Ovary (tissue), 9 donors: ENCODE measurements around the gene GRIK5. TPM values are rescaled to one million over a fixed set of nuclear protein-coding genes. Genes with fewer than 3 reads are reported as not detected.
"Not testable (repeated sequence)": the region's sequence is repeated elsewhere in the genome, so short reads cannot be mapped to it uniquely, and the experiment has no call there.

Experiments
- DNase-seq, 5 donors: peaks; one replicate each; pipeline ENCODE4 v3.0.0-alpha.2; 2019 to 2020
- H3K27ac ChIP-seq, 2 donors: fragments of 200-600 bp; one replicate each; pipeline versions ENCODE4 v1.5.1 to v1.8.0; 2019 to 2022
- H3K27me3 ChIP-seq: fragments of 200-600 bp; one replicate; pipeline ENCODE4 v1.8.0; 2022
- H3K36me3 ChIP-seq: fragments of 200-600 bp; sonication (generic); one replicate; pipeline ENCODE4 v1.5.1; 2019
- H3K4me1 ChIP-seq: one replicate; pipeline ENCODE4 v1.8.1; 2013; ENCODE audit warnings: mild to moderate bottlenecking, moderate library complexity; ENCODE audit not compliant: insufficient read depth
- H3K4me3 ChIP-seq: fragments of 200-600 bp; sonication (generic); one replicate; pipeline ENCODE4 v1.5.1; 2017
- H3K9me3 ChIP-seq, 2 donors: fragments of 200-600 bp in 1 of 2; sonication (generic) in 1 of 2; one replicate each; pipeline versions ENCODE4 v1.5.1 to v1.8.1; 2013 to 2019; ENCODE audit warnings: mild to moderate bottlenecking in 1 of 2, moderate library complexity in 1 of 2
- EP300 ChIP-seq: sonication (generic); formaldehyde crosslinking; IDR thresholded peaks from one replicate; pipeline ENCODE4 v1.6.1; 2017; ENCODE audit warnings: antibody characterized with exemption
- POLR2A ChIP-seq: fragments of 450-650 bp; IDR thresholded peaks from one replicate; pipeline ENCODE4 v1.6.1; 2017; ENCODE audit warnings: antibody characterized with exemption, mild to moderate bottlenecking, moderate library complexity
- WGBS, 3 donors: extraction: QIAGEN DNeasy Blood & Tissue Kit in 1 of 3; methylation state at CpG; one replicate each; pipeline versions ENCODE4 v1.1.5 to v1.1.7; 2013 to 2017; 5-methylcytosine and 5-hydroxymethylcytosine counted together
- intact Hi-C, 4 donors: fragments of 100-400 bp; cut with DNase I; formaldehyde crosslinking; loops; one replicate each; pipeline versions ENCODE4 v1.11.0 to v1.15.1; 2022 to 2023
- polyA plus RNA-seq, 2 donors: library from polyadenylated mRNA; stranded (reverse); fragments of 200-250 nt in 1 of 2; fragments of 350-450 nt in 1 of 2; fragmentation: Illumina TruSeq in 1 of 2; extraction: RNeasy Lipid Tissue Mini Kit (QIAGEN cat#74804) in 1 of 2; gene quantifications; one replicate each; pipeline ENCODE4 v1.2.3, GENCODE V29; 2013 to 2014
- total RNA-seq, 7 donors: library from RNA; depleted of rRNA in 2 of 7; stranded (reverse); fragments of >200 nt in 2 of 7; fragmentation: NEBNext Ultra II Directional in 3 of 7; extraction: Animal tissue kit (Norgen Biotek cat#: 25700) in 3 of 7; gene quantifications; one replicate each; pipeline versions ENCODE4 v1.1.0 to v1.2.4, GENCODE V29; 2016 to 2023
- TF ChIP-seq, protein P1 (sequence below), 3 donors: fragments of 450-650 bp in 2 of 3; fragments of 200-600 bp in 1 of 3; IDR thresholded peaks; one replicate each; pipeline versions ENCODE4 v1.5.1 to v1.8.0; 2016 to 2022; ENCODE audit warnings: antibody characterized with exemption in 3 of 3, mild to moderate bottlenecking in 1 of 3
- donor health status: DM: no; HTN: no; CAD: no; lungs with moderate emphysema.
- donor health status: DM: no; HTN: no; CAD: no.
- donor health status: Bipolar disorder and iron deficiency.
- donor health status: DM: yes; HTN: yes; CAD: no.
- donor health status: DM: no; HTN: no; CAD: no.
- donor health status: DM: yes; HTN: yes; CAD: no.

Gene GRIK5
- total and polyA plus RNA-seq, 9 donors: 1.7 to 16.3 (median 3.7) TPM

DNA sequence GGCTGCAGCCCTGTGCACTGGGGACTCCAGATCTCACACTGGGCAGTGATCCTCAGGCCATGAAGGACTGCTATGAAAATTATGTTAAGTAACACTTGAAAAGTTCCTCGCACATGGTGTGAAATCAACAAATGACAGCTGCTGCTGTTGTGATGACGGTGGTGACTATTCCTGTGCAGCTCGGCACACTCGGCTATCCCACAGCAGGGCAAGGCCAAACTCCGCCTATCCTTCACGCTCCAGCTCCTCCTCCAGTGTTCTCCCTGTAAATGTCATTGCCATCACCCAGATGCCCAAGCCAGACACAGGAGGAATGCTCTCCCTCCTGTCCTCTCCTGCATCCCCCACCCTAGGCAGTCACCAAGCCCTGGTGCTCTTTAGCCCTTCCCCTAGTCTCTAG is 31.3 kb downstream of the GRIK5 start:
- no peak overlapping the region for H3K27ac ChIP-seq
- no peak for DNase-seq
- H3K36me3 ChIP-seq: no peaks in the 10 kb centered on the region
- TF ChIP-seq EP300 (no peak), POLR2A (no peak)
- TF ChIP-seq, protein P1, sequence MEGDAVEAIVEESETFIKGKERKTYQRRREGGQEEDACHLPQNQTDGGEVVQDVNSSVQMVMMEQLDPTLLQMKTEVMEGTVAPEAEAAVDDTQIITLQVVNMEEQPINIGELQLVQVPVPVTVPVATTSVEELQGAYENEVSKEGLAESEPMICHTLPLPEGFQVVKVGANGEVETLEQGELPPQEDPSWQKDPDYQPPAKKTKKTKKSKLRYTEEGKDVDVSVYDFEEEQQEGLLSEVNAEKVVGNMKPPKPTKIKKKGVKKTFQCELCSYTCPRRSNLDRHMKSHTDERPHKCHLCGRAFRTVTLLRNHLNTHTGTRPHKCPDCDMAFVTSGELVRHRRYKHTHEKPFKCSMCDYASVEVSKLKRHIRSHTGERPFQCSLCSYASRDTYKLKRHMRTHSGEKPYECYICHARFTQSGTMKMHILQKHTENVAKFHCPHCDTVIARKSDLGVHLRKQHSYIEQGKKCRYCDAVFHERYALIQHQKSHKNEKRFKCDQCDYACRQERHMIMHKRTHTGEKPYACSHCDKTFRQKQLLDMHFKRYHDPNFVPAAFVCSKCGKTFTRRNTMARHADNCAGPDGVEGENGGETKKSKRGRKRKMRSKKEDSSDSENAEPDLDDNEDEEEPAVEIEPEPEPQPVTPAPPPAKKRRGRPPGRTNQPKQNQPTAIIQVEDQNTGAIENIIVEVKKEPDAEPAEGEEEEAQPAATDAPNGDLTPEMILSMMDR (IDR thresholded peaks at IDR 0.05): no peak
- no peaks in the 10 kb centered on the region for H3K27me3 ChIP-seq
- no peak overlapping the region for H3K4me3 ChIP-seq
- 65 to 66% (median 66%) methylated on average over 6 of the region's 6 CpGs for WGBS, 3 donors
- no peaks in the 10 kb centered on the region for H3K4me1 ChIP-seq
- no peaks in the 10 kb centered on the region for H3K9me3 ChIP-seq
- intact Hi-C loops: no loop called here

DNA sequence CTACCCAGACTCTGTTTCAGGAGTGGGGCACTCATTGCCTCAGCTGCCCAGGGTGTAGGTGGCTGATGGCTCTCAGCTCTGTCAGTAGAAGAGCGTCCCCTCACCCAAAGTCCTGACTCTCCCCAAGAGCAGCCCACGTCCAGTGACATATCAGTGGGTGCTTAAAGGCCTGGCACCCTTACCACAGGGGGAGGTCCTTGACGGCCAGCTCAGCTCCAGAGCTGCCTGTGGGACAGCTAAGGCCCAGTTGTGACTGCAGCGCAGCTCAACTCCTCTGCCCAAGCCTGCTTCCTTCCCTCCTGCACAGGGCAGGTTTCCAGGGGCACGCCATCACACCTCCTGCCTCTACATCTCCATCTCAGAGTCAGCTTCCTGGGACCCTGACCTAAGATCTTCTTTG is 32.4 kb downstream of the GRIK5 start:
- WGBS, 3 donors: 65 to 85% (median 78%) methylated on average over 4 to 5 of the region's 5 CpGs
- intact Hi-C loops: no loop called here
- no peak overlapping the region for H3K4me3 ChIP-seq
- no peak overlapping the region for H3K27ac ChIP-seq
- no peaks in the 10 kb centered on the region for H3K27me3 ChIP-seq
- H3K9me3 ChIP-seq: no peaks in the 10 kb centered on the region
- H3K4me1 ChIP-seq: no peaks in the 10 kb centered on the region
- no peaks in the 10 kb centered on the region for H3K36me3 ChIP-seq
- DNase-seq: no peak
- TF ChIP-seq POLR2A (no peak), EP300 (no peak)
- TF ChIP-seq, protein P1 (IDR thresholded peaks at IDR 0.05): no peak

DNA sequence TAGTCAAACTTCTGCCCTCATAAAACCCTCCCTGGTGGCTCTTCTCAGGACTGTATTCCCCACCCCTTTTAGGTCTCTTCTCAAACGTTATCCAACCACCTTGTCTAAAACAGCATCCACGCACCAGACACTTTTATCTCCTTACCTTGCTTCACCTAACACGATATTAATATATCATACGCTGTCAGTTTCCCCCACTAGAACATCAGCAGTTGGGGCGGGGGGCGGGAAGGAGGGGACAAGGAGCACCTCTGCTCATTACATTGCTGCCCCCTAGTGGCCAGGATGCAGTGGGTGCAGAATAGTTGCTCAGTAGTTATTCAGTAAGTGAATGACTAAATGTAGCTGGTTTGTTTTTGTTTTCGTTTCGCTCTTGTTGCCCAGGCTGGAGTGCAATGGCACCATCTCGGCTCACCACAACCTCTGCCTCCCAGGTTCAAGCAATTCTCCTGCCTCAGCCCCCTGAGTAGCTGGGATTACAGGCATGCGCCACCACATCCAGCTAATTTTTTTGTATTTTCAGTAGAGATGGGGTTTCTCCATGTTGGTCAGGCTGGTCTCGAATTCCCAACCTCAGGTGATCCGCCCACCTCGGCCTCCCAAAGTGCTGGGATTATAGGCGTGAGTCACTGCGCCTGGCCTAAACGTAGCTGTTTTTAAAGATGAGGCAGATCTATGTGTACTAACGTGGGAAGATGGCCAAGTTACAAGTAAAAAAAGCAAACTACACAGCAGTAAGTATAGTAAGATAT is 35.2 kb downstream of the GRIK5 start:
- intact Hi-C loops, H3K9me3 ChIP-seq, H3K4me3 ChIP-seq, H3K27ac ChIP-seq, H3K36me3 ChIP-seq, H3K4me1 ChIP-seq, H3K27me3 ChIP-seq: not testable (repeated sequence)
- WGBS, 3 donors: 31 to 50% (median 31%) methylated on average over 17 of the region's 17 CpGs
- peak in 1 of 5 donors; percentile 29 for DNase-seq

DNA sequence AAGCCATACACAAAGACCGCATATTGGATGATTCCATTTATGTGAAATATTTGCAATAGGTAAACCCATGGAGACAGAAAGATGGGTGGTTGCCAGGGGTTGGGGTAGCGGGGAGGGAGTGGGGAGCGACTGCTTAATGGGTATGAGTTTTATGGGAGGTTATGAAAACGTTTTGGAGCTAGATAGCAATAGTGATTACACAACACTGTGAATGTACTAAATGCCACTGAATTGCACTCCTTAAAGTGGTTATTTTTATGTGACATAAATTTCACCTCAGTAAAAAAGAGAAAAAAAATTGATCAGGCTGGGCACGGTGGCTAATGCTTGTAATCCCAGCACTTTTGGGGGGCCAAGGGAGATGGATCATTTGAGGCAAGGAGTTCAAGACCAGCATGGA is 36.6 kb downstream of the GRIK5 start:
- no peaks in the 10 kb centered on the region for H3K27me3 ChIP-seq
- H3K36me3 ChIP-seq: no peaks in the 10 kb centered on the region
- H3K4me3 ChIP-seq: no peak overlapping the region
- TF ChIP-seq EP300 (no peak), POLR2A (no peak)
- TF ChIP-seq, protein P1 (IDR thresholded peaks at IDR 0.05): no peak
- intact Hi-C loops: no loop called here
- H3K4me1 ChIP-seq: no peaks in the 10 kb centered on the region
- 63 to 68% (median 66%) methylated on average over 5 of the region's 5 CpGs for WGBS, 3 donors
- no peak overlapping the region for H3K27ac ChIP-seq
- no peaks in the 10 kb centered on the region for H3K9me3 ChIP-seq
- DNase-seq: no peak

DNA sequence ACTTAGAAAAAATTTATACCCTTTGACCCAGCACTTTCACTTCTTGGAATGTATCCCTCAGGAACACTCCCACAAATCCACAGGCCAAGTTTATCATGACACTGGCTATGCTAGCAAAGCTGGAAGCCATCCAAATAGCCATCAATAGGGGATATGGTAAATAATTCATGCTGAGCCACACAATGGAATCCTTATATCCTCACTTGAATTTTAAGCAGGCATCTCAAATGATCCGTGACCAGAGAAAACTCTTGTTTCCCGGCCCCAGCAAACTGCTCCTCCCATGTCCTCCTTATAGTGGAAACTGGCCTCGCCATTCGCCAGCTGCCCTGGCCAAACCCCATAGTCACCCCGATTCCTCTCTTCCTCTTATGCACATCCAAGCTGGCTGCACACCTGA is 37.6 kb downstream of the GRIK5 start:
- WGBS, 3 donors: 23 to 44% (median 32%) methylated on average over 5 of the region's 5 CpGs
- intact Hi-C loops: no loop called here
- DNase-seq: no peak

More for the DNA sequence above, 37.6 kb downstream of the GRIK5 start:
- H3K9me3 ChIP-seq: no peaks in the 10 kb centered on the region
- H3K4me3 ChIP-seq: no peak overlapping the region
- TF ChIP-seq, protein P1 (IDR thresholded peaks at IDR 0.05): no peak
- no peak for TF ChIP-seq EP300
- no peak for TF ChIP-seq POLR2A
- no peak overlapping the region for H3K27ac ChIP-seq
- H3K4me1 ChIP-seq: no peaks in the 10 kb centered on the region
- H3K27me3 ChIP-seq: no peaks in the 10 kb centered on the region
- no peaks in the 10 kb centered on the region for H3K36me3 ChIP-seq
